Measurements from ENCODE around the gene SORBS1.
"Not testable (repeated sequence)": the region's sequence is repeated elsewhere in the genome, so short reads cannot be mapped to it uniquely, and the experiment has no call there.

Gene SORBS1

DNA sequence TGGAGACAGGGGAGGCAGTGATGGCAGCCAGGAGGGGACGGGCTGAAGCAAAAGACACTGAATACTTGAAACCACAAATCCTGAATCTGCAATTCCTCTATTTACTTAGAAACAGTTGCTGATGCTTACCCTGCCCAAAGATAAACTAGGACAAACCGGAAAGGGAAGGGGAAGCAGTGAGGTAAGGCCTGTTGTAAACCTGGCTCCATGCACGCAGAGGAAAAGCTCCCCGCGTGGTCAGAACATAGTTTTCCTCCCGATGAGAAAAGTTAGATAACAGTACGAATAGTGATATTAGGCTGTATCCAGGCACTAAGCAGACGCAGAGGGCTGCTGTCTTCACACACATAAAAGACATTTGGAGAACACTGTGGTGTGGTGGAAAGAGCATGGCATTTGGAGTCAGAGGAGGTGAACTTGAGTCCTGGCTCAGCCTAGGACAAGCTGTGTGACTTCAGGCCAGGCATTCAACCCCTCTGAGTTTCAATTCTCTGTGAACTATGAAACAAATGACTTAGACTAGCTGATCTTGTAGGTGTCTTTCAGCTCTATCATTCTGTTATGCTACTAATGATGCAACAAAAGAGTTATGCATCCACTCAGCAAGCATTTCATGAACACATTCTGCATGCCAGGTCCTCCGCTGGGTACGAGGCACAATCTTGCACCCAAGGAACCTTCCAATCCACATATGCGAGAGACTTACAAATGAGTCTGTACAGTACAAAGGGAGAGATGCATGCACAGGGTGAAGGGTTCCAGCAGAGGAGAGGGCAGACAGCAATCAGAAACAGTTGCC lies 80.9 kb downstream of the SORBS1 start:
- DNase-seq, result no peak

- no peak for DNase-seq
Observed at GRCh38 chr10:95478935-95479334, 82.2 kb downstream of the SORBS1 start.

- no peak for DNase-seq
Observed at GRCh38 chr10:95478185-95478584, 83.0 kb downstream of the SORBS1 start.

GRCh38 chr10:95477175-95477520 lies 84.0 kb downstream of the SORBS1 start:
- DNase-seq, result no peak

DNA sequence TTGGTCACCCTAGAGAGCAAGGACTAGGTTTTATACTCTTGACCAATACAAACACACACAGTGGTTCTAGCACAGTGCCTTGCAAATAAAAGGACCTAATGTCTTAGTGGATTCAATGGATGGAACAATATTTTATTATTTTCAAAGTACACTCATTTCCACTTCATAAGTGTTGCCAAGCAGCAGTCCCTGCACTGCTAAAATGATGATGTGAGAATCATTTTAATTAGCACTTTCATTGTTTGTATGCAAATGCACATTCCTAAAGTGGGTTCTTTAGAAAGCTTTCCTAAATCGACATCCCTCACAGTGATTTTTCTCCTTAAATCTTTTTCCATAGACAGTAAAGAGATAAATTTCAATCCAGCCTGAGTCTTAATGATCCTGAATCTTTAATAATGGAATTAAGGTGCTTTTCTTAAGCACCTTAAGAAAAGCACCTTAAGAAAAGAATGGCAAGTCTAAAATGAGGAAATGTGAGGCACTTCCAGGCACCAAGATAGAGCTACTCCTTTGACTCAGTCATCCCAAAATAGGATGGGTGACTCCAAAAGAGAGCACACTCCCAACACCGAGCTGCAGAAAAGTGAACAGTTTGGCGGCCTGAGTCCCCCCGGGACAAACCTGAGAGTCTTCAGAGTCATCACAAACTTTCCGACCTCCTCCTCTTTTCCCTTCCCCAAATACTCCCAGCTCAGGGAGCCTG lies 84.5 kb downstream of the SORBS1 start:
- DNase-seq, result no peak

DNA sequence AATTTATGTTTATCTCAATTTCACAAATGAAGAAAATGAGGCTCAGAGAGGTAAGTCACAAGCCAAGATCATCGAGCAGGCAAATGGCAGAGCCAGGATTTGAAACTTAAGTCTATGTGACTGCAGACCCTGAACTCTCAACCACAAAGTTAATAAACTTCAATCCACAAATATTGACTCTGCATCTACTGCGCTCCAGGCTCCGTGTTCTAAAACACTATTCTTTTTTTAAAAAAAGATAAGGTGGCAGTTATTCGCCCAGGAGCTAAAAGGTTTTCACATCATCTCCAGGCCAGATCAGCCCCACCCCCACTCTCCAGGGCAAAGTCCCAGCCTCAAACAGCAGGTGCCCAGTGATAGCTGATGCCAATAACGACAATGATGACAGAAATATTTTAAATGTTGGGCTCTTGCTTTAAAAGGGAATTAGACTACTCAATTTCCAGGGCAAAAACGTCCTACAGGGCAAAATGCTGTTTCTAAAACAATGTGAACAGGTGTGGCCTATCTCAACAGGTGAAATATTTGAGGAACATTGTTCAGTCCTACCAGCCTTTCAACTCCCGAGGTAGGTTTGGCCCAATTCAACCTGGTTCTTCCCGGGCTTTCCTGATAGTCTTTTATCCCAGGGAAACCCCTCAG lies 85.2 kb downstream of the SORBS1 start:
- DNase-seq, result no peak

GRCh38 chr10:95475003-95475383 lies 86.2 kb downstream of the SORBS1 start:
- DNase-seq, result no peak

GRCh38 chr10:95474228-95475002 lies 86.8 kb downstream of the SORBS1 start:
- DNase-seq, result no peak

- DNase-seq, result no peak
Observed at GRCh38 chr10:95472304-95473088, 88.7 kb downstream of the SORBS1 start.

GRCh38 chr10:95469676-95470075 lies 91.5 kb downstream of the SORBS1 start:
- no peak for DNase-seq

DNA sequence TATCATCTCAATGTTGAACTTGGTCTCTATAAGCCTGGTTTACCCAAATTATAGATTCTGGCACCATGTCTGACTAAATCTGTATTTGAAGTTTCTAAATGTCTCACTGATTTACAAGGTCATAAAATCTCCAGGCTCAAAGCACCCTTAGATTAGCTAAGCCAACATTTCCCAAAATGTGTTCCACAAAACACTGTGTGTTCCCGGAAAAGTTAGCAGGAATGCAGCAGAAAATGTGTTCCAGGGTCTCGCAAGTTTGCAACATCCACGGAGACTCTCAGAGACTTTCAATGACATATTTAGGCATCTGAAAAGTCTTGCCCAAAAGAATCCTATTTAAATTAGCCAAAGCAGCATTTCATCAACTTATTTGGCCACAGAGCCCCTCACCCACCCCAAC lies 91.9 kb downstream of the SORBS1 start:
- DNase-seq, result no peak

- not testable (repeated sequence) for DNase-seq
Observed at GRCh38 chr10:95467642-95468041, 93.5 kb downstream of the SORBS1 start.

DNA sequence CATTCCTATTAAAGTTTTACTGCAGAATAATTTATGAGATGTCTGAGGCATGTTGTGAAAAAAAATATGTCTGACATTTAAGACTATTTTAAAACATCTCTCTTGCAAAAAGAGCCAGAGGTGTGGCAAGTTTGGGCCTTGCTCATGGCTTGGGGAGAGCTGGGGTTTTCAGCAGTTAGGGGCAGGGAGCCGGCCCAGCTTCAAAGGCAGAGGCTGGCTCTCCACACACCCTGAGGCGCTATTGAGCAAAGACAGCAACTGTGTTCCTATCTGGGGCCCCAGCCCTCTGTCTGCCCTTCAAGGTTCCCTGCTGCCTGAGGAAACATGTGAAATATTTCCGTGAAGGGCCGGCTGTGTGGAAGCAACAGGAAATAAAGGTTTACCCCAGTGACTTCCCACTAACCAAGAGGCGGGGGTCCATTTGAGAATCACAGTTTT lies 94.0 kb downstream of the SORBS1 start:
- DNase-seq, result no peak

GRCh38 chr10:95466436-95466835 lies 94.7 kb downstream of the SORBS1 start:
- DNase-seq, result no peak

DNA sequence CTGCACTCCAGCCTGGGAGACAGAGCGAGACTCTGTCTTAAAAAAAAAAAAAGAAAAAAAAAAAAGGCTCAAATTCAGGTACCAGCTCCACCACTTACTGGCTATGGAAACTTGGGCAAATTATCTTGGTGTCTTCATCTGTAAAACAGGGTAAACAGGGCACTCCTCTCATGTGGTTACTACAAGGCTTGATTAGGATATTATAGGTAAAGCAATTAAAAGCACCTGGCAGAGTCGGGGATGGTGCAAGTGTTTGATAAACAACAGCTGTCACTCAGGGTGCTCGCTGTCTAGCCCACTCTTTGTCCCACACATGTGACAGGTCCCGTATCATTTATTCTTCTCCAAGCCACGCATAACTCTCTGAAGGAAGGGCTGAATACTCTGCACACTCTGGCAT lies 96.9 kb downstream of the SORBS1 start:
- no peak for DNase-seq

DNA sequence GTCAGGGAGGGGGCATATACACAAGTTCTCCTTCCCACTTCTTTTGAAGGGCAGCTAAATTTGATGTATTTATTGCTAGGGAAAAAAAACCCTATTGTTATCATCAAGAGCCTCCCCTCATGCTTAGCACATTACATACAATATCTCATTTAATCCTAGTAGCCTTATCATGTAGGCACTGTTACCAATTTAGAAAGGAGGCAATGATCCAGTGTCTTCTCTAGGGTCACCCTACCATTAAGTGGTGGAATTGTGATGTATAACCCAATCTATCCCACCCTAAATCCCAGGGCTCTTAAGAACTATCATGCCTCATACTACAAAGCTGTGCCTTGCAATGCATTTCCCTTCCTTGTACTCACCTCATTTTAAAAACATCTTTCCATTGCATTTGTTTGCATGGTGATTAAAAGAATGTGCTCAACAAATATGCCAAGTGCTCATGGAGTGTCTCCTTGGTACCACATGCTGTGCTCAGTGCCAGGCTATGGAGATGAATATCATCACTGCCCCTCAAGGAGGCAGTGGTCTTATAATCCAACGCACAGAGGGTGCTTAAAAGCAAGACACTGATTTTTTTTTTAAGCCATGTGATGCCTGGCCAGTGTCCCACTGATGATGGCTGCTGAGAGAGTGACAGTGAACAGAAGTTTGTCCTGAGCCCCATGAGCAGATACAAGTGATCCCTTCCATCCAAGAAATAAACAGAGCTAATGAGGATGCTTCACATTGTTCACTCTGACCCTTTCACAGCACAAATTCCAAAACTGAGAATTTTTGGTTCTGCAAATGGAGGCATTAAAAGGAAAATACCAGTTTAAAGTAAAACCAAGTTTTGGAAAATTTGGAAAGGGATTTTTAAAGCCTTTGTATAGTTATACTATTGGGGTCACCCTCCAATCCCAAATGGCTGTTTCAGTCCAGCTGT lies 98.2 kb downstream of the SORBS1 start:
- no peak for DNase-seq

GRCh38 chr10:95461611-95462010 lies 99.6 kb downstream of the SORBS1 start:
- no peak for DNase-seq

- no peak for DNase-seq
Observed at GRCh38 chr10:95459446-95460045, 101.6 kb downstream of the SORBS1 start.

DNA sequence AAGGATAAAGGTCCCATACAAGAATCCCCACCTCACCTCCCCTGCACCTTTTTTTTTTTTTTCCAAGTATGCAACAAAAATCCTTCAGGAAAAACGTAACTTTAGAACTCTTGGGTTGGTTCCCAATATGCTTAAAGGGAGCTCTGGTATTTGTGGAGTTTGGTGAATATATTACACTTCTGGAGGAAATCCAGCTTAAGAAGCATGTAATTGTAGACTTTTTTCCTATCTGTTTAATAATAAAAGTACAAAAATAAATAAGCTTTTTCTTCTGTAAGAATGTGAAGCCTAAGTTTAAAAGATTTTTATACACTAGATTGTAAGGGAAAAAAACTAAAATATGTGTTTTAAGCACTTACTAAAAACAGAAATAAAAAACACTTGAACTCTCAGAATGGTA lies 102.3 kb downstream of the SORBS1 start:
- DNase-seq, result no peak

DNA sequence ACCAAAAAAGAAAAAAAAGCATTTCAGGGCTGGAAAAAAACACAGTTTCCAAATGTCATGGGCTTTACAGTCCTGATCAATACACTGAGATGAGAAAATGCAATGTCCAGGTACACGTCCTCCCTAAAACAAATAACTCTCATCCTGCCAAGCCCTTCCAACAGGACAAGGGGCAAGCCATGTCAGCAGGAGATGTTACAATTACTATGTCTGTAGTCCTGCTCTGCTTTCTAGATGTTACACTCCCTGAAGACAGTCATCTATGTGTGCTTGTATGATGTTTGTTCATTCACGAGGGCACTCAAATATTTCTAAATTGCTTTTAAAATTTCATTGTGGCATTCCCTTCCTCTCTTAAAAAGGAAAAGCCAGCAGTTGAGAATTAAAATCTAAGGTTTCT lies 103.2 kb downstream of the SORBS1 start:
- DNase-seq, result no peak
